Measurements from ENCODE around the gene TSC1.

TSC1 gene

DNA sequence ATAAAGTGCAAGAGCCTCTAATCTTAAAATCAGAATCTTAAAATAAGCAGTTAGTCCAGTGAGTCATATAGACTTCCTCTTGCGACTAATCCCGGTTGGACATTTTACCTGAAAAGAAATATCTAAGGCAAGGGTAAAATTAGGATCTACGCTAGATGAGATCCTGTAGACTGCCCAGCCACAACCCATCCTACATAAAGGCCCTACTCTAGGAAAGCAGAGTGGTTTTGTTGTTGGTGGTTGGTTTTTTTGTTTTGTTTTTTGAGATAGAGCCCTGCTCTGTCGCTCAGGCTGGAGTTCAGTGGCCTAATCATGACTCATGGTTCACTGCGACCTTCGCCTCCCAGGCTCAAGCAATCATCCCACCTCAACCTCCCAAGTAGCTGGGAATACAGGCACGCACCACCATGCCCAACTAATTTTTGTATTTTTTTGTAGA, 6.9 kb downstream of the TSC1 start:
- no peak for DNase-seq (ENCODE audit: low read depth, low spot score)

DNA sequence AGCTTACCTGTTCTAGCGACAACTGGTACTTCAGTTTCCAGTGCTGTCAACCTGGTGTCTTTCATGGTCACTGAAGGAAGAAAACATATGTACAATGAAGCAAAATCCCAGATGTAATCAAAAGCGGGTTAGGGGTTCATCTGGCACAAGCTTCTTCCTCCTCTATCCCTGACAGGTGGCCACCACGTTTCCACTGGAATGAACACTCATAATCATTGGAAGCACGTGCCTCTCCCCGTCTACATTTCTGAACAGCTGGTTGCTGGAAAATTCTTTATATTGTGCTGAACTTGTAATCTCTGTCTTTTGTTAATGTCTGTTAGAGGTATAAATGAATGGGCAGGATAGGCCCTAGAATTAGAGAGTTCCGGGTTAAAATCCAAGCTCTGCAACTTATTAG, 9.4 kb downstream of the TSC1 start:
- no peak for DNase-seq (ENCODE audit: low read depth, low spot score)

DNA sequence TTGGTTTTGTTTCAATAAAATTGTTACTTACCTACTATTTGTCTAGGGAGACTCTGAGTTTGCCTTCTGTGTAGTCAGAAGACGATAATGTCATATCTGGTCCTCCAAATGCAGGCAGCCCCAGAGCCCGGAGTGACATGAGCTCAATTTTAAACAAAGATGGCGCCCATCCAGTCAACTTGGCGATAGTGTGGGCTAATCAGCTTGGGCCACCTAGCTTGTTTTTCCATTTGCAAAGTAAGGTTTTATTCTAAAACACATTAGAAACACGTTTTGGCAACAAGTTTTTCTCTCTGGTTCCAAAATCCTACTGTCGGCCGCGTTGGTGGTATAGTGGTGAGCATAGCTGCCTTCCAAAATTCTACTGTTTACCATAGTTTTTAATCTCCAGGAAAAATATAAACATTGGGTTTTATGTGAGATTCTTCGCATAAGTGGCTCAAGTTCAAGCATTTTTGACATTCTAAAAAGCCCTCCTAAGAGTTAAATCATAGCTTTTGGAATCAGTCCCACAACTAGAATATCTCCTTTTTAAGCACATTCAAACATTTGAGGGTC, 13.2 kb downstream of the TSC1 start:
- no peak for DNase-seq (ENCODE audit: low read depth, low spot score)

DNA sequence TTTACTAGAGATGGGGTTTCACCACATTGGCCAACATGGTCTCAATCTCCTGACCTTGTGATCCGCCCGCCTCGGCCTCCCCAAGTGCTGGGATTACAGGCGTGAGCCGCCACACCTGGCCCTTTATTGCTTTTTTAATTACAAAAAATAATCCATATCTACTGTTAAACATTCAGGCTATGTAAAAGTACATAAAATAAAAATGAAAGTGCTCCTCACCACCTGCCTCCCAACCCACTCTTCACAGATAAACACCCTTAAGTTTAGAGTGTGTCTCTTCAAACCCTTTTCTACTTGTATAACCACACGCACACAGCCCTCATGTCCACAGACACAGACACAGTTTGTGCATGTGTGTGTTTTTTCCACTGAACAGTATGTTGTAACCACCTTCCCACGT, 16.7 kb downstream of the TSC1 start:
- DNase-seq (ENCODE audit: low read depth, low spot score) = no peak

DNA sequence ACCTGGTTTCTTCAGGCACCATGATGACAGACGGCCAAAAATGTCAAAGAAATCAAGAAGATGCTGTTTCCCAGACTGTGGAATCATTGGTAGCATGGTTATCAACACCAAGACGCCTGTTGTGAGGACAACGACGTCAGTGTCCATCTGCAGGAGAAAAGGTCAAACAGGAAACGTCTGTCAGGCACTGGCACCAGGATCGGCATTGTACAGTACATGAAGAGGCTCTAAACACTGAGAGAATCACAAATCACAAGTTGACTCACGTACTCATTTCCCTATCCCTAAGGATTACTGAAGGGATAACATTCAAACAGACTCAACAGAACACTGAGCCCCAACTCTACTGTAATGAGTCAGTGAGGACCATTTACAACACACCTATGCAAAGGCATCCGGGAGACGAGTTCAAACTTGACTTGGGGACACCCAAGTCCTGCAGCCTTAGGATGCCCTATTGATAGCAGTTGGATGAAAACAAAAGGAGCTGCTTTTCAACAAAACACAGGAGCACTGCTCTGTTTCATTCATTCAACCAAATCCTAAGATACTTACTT, 21.0 kb downstream of the TSC1 start:
- DNase-seq (ENCODE audit: low read depth, low spot score) = no peak

DNA sequence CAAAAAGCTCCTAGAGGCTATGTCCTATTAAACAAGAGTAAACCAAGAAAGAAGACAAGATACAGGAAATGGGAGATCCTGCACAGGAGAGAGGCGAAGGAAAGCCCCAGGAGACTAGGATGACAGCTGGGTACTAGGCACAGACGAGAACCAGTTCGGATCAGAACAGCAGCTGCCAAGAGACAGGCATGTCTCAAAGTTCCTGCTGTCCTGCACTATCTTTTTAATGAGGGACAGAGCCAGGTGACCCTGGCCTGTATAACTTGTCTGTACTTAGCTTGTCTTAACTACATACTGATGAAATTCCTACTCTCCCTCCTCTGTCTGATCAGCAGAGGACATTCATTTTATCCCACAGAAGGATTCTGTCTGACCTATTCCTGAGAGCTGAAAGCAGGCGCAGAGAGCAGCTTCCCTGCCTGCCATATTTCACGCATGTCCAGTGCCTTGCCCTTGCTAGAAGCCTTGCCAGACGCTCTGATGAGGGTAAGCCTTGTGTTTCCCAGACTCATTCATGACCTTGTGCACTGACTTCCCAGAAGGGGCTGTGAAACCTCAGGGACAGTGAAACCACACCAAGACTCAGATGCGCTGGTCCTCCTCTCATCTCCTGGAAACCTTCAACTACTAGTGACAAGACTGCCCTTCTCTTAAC, 24.7 kb downstream of the TSC1 start:
- DNase-seq (ENCODE audit: low read depth, low spot score) = no peak

DNA sequence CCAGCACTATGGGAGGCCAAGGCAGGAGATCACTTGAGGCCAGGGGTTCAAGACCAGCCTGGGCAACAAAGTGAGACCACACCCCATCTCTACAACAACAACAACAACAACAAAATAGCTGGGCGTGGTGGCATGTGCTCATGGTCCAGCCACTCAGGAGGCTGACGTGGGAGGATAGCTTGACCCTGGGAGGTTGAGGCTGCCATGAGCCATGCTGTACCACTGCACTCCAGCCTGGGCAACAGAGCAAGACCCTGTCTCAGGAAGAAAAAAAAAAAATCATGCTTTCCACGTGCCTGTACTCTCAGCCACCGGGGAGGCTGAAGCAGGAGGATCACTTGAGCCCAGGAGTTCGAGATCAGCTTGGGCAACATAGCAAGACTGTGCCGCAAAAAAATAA, 29.5 kb downstream of the TSC1 start:
- no peak for DNase-seq (ENCODE audit: low read depth, low spot score)

DNA sequence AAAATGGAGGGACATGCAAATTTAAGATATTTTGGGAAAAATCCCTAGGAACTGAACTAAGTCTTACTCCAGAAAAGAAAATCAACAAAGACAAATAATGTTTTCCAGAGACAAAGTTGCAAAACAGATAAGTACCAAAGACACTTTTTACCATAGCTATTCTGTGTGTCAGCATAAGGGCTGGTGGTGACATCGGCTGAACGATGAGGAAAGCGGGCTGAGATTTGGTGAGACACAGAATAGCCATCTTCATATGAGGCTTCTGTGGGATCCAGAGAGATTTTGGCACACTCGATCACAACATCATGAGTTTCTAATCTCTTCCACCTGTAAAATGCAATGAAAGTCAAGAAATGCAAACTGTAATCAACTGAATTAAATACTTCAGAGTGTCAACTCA, 32.3 kb downstream of the TSC1 start:
- no peak for DNase-seq (ENCODE audit: low read depth, low spot score)

DNA sequence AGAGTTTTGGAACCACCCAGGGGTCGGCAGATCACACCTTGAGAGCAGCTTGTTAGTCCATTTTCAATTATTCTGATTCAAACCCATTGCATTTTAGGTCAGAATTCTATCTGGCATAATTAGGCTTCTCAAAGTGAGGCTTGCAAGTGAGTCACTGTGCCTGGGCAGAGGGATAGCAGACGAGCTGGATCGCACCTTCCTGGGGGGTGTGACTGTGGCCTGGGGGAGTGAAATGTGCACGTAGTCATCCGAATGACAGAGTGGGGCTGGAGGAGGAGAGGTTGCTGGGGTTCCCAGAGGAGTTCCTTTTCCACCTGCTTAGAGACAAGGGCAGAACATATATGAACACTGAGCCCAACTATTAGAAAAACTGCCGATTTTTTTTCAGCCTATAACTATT, 34.0 kb downstream of the TSC1 start:
- no peak for DNase-seq (ENCODE audit: low read depth, low spot score)

DNA sequence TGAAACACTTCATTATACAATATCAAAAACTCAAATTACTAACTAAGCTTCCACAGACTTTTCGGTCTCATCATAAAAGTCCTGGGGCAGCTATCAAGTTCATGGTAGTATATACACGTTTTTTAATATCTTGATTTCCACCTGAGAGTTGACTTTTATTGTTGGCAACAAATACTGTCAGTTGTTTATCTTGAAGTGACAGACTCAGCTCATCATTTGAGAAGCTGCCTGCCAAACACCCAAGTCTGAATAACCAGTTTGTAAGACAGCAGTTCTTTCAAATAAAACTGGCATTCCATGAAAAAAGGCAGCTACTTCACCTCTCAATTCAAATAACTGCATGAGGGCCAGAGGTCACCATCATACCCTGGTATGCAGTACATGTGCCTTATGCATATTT, 35.1 kb downstream of the TSC1 start:
- no peak for DNase-seq (ENCODE audit: low read depth, low spot score)

DNA sequence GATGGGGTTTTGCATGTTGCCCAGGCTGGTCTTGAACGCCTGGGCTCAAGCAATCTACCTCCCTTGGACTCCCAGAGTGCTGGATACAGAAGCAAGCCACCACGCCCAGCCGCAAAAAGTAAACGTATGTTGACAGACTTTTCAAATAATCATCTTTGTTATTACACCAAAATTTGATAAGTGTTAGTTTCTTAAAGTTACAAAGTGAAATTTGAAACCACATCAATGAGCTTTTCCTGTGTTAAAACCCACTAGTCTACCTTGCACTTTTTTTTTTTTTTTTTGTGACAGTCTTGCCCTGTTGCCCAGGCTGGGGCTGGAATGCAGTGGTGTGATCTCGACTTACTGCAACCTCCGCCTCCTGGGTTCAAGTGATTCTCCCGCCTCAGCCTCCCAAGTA, 35.8 kb downstream of the TSC1 start:
- no peak for DNase-seq (ENCODE audit: low read depth, low spot score)

DNA sequence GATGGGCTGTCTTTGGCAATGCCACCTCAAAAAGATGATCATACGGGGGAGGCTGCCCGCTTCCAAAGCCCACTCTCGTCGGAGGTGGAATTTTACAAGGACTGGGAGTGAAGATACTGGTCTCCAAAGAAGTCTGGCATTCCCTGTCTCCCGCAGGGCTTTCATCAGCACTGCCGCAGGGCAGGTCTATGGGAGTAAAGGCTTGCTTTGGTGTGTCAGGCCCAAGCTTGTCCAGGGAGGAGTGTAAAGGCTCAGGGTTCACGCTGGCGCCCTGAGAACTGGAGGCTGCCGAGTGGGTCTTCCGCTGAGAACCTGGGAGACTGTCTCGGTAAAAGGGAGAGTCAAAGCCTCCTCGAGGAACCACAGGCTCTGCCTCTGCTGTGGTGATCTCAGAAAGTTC, 38.7 kb downstream of the TSC1 start:
- DNase-seq (ENCODE audit: low read depth, low spot score) = no peak

DNA sequence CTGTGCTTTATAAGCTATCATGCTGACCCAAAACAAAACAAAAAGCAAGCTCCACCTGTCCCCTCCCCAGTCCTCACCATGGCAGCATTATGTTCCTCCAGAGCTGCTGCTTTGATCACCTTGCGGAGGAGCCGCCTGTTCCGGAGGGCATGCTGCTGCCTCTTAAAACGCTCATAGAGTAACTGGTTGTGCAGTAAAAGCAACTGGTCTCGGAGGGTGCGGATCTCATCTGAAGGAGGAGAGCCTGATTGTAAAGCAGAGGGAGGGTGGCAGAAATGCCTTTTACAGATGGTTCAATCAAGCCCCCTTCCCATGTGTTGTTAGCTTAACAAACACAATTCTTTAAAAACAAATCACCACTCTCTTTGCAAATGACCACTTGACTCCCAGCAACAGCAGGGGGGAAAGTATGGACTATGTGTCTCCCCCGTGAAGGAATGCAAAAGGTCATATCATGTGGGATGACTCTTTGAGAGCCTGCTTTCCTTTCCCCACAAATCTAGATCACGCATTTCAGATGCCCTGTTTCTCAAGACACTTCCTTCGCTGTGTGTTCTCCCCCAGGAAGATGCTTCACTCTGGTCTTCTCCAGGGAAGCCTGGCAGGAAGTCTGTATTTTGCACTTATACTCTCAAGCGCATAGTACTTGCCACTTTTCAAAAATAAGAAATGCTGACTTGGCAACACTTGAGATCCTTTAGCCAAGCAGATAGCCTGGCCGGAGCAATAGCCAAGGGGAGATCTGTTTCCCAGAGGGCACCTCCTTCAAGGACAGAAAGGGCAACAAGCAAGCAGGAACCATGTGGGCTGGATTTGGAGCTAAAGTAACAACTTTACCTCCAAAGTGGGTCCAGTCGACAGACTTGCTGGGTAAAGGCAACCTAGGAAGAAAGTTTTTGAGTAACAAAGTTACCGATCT, 40.6 kb downstream of the TSC1 start:
- no peak for DNase-seq (ENCODE audit: low read depth, low spot score)

DNA sequence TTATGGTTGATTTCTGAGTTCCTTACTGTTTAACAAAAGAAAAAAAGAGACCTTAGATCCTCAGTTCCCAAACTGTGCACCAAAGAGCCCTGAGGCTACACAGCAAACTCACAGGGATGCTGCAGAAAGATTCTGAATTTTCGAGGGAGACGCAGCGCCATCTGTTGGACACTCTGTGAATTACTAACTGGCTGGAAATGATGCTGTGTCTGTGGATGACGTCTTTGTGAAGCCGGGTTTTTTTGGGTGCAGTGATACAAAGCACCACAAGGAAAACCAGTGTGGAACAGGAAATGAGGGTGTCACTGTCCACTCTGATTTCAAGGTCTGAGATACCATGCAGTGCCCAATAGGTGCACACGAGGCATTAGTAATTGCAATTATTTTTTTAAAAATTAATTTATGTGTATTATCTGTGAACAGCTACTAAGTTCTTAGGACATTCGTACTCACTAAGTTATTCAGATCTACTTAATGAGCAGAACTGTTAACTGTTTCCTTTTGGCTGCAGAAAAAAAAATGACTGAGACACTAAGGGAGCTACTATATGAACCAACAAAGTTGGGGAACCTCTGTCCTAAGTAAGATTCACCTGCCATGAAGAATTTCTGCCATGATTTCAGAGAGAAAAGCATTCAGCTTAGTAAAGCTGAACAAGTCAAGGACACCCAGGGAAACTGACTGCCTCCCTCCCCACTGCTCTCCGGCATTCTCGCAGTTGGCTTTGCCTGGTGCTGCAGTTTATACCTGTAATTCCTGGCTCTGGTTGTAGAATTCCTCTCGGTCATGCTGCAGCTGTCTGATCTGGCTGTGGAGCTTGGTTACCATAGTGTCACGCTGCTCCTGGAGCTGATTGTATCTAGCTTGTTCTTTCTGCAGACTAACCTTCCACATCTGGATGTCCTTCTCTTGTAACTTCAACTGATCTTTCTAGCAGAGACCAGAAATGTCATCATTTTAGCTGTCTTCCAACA, 42.3 kb downstream of the TSC1 start:
- peak; percentile 51 for DNase-seq (ENCODE audit: low read depth, low spot score)

DNA sequence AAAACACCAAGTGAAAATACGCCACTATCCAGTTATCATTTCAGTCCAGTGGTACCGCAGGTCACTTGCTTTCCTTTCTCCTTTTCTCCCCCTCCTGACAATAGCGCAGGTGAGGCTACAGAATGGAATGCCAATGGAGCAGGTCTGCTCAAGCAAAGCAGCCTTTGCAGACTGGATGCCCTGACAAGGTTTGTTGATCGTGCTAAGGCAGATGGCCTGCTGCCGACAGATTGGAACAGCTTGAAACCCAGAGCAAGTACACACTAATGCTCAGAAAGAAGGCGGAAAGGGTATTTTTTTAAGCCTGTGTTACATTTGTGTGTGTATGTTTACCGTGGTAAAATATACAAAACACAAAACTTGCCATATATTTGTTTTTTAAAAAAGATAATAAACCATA, 46.4 kb downstream of the TSC1 start:
- no peak for DNase-seq (ENCODE audit: low read depth, low spot score)

DNA sequence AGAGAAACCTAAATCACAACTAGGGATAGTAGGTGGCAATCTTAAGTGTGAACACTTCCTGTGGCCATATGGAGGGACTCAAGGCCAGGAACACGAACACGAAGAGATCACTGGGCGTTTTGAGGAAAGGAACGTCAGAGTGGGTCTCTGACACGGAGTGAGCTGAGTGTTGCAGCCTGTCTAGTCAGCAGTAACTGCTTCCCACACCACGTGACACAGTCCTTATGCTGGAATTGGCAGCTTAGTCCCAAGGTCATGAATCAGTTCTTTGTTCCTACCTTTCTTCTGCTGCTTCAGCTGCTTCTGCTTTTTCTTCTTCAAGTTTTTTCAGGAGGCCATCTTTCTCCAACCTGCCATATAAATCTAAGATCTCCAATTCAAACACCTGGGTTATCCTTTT, 47.5 kb downstream of the TSC1 start:
- DNase-seq (ENCODE audit: low read depth, low spot score) = no peak

DNA sequence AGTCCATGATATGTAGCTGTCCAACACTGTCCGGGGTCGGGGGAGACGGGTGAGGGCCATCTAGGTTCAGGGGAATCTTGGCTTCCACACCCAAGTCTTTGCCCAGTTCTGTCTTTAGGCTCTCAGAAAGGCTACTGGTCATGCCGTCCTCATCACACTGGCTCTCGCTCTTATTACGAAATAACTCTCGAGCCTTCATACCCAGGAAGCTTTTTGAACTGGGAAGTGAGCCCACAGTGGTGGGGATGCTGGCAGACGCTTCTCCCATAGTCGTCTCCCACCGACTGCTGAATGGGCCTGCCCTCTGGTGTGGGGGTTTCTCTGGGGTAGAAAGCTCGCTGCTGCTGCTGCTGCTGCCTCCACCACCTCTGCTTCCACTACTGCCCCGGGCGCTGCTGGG, 48.2 kb downstream of the TSC1 start:
- no peak for DNase-seq (ENCODE audit: low read depth, low spot score)

DNA sequence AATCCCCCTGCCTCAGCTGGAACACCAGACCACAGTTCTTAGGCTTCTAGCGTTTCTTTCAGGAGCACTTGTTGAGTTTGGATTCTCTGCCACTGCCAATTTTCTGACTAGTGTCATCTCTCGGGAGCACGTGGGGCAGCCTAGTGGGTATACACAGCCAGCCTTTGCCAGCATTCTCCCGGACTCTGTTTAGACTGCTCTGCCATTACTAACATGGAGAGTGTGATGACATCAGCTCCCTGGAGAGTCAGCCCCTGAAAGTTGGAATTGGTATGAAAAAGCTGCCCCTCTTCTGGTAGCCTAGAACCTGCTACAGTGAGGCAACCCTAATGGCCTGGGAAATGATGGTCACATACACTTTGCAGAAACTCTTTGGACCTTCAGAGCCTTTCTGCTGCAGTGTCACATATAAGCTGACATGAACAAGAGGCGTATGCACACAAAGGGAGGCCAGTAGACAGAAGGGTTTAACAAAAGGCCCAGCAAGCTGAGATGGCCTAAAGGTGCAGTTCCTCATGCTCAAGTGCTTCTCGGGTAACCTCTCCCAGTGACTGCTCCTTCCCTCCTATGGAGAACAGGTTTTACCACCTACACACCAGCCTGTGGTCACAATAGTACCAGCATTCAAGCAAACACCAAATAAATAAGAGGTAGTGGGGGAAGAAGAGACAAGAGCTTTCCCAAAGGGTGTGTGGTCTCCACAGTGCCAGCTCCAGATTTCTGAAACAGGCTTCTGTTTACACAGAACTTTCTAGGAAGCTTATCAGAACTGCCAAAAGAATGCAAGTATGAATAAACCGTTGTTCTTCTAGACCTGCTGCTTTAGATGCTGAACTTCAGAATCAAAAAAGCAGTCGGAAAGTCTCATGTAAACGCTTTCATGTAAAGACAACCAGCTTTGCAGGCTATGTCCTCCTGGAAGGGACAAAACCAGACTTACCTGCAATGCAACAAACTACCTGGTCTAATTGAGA, 49.3 kb downstream of the TSC1 start:
- no peak for DNase-seq (ENCODE audit: low read depth, low spot score)

DNA sequence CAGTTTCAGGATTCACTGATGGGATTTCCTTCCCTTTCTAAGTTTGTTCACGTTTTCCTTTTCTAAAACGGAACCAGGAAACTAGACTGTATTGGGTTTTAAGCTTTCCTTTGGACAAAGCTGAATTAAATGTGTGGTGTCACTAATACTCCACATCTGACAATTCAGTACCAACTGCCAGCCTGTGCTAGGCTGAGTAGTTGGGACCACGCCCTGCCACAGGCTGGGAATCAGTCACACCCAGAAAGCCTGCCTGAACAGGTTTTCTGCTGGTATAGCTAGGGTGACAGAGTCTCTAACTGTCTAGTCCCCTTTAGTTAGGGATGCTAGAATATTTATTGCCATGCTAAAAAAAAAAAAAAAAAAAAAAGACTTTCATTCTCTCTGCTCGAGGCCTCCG, 50.1 kb downstream of the TSC1 start:
- no peak for DNase-seq (ENCODE audit: low read depth, low spot score)

DNA sequence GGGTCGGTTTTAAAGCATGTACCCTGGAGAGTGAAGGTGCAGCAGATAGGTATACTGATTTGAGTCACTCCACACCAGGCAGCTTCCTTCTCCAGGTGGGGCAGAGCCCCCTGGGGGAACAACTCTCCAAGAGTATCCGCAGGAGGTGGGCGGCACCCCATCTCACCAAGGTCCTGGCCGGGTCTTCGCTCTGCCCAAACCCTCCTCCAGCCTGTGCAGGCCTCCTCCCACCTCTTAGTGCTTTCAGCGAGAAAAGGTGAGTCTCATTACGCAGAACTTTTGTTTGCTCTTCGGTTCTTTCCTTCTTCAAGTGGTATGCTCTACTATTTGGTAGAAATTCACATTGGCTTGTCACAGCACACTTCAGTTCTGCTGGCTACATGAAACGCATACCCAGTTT, 52.0 kb downstream of the TSC1 start:
- DNase-seq (ENCODE audit: low read depth, low spot score) = no peak

Measured in brain pericyte (primary cell).